ENCODE measurements around the gene IL19. TPM values are rescaled to one million over a fixed set of nuclear protein-coding genes. Genes with fewer than 3 reads are reported as not detected.

IL19 gene
- total RNA-seq, 2 experiments from 2014 or later, result not detected

DNA sequence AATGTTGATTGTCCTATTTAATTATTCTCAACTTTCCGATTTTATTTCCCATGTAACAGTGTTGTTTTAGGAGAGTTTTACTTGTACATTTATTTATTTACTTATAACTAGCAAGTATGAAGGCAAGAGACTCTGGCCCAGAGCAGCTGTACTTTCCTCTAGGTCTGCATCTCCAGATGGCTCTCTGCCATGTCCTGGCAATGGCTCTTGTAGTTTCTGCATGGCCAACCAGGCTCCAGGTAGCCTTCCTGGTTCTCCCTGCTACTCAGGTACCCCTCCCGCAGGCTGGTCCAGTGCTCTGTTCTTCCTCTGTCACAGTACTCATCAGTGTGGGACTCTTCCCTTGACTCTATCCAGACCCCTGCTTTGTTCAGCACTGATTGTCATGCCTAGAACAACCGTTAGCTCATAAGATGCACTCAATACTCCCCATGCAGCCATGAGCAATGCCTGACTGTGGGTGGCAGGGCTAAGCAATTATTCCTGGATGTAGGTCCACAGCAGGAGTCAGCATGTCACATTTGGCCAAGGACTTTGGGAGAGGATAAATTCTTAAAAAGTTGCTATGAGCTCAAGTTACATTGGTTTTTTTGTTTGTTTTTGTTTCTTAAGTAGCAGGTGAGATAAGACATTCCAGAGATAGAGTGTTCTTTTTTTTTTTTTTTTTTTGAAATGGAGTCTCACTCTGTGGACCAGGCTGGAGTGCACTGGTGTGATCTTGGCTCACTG lies 84.0 kb downstream of the IL19 start:
- intact Hi-C loops (cut with micrococcal nuclease), result no loop called here
- H3K27me3 Mint-ChIP-seq (ENCODE audit: low read depth), result no peaks in the 10 kb centered on the region
- H3K27ac Mint-ChIP-seq, result no peak overlapping the region
- H3K9me3 Mint-ChIP-seq, result no peaks in the 10 kb centered on the region
- CTCF ChIA-PET, result interaction anchor here (0.5 to 6.8 kb wide), 8 partner anchors 29 to 214 kb away, joined by 3 to 45 read pairs (median 6); no protein-coding TSS in a partner anchor
- no peak overlapping the region for H3K4me3 Mint-ChIP-seq
- no peak for DNase-seq
- H3K36me3 Mint-ChIP-seq (ENCODE audit: low read depth), result no peaks in the 10 kb centered on the region
- peaks cover 17% of the 10 kb centered on the region for H3K4me1 Mint-ChIP-seq (ENCODE audit: low read depth)

DNA sequence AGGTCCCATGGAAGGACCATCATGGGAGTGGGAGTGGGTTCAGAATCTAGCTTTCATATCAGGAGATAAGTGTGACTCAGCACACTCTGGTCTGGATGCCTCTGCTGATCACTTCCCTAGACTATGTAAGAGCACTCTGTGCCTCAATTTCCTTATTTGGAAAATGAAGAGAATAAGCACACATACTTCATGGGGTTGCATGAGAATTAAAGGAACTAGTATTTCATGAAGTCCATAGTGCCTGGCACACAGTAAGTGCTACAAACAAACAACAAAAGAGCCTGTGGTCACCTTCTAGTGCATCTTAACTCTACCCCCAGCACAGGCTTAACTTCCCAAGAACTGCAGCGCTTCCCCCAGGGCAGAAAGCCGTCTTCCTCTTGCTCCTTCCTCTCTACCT lies 85.3 kb downstream of the IL19 start:
- Mint-ChIP-seq H3K4me3 (no peak overlapping the region), H3K36me3 (ENCODE audit: low read depth) (no peaks in the 10 kb centered on the region), H3K27ac (no peak overlapping the region), H3K27me3 (ENCODE audit: low read depth) (no peaks in the 10 kb centered on the region), H3K9me3 (no peaks in the 10 kb centered on the region), H3K4me1 (ENCODE audit: low read depth) (peaks cover 19% of the 10 kb centered on the region)
- DNase-seq, result no peak
- intact Hi-C loops (cut with micrococcal nuclease), result loop anchor here (2.0 kb wide), 1 partner anchor 23 kb away; no protein-coding TSS in a partner anchor
- CTCF ChIA-PET, result interaction anchor here (0.7 to 6.8 kb wide), 10 partner anchors 8 to 129 kb away, joined by 3 to 45 read pairs (median 6); partner anchors contain the start of gene IL20

DNA sequence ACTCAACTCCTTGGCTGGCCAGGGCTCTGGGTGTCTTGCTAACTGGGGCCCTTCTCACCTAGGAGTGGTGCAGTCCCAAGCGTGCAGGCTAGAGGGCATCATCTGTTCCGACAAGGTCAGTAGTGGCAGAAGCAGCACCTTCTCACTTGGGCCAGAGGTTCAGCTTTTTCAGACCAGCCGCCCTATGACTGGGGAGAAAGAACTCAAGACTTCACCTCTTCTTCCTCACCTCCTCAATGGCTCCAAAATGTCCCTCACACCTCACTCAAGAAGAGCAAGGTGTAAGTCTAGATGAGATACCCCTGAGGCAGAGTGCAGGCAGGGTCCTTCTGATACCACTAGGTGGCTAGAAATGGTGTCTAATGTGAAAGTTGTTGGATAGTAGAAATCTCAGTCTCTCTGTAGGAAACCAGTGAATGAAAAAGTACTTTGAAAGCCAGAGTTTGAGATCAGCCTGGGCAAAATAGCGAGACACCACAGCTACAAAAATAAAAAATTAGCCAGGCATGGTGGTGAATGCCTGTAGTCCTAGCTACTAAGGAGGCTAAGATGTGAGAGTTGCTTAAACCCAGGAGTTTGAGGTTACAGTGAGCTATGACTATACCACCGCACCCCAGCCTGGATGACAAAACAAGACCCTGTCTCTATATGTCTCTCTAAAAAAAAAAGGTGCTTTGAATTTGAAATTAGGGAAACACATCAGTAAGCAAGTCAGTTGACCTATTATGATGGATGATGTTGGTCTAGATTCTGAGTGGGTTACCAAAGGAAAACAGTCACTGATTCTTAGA lies 86.3 kb downstream of the IL19 start:
- H3K27ac Mint-ChIP-seq, result no peak overlapping the region
- CTCF ChIA-PET, result interaction anchor here (0.7 to 6.8 kb wide), 11 partner anchors 8 to 130 kb away, joined by 3 to 45 read pairs (median 5); partner anchors contain the start of gene IL20

DNA sequence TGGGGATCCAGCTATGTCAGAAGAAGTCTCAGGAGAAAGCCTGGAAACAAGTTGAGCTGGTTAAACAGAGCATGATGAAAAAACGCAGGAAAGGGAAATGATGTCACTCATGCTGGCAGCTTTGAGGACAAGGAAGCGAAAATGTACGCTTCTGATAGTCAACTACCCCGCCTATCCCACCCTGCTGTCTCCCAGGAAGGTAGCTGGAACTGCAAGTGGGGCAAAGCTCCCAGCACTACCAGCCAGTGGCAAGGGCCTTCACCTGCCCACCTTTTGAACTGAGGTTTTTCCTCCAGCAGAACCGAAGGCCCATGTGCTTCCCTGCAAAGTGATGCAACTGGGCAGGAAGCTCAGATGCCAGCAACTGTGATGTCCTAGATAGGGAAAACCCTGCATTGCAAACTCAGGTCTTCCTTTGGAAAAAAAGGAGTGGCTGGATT lies 88.5 kb downstream of the IL19 start:
- H3K27me3 Mint-ChIP-seq (ENCODE audit: low read depth), result no peaks in the 10 kb centered on the region
- CTCF ChIA-PET, result interaction anchor here (0.6 to 6.8 kb wide), 18 partner anchors 22 to 132 kb away, joined by 3 to 45 read pairs (median 4); no protein-coding TSS in a partner anchor
- H3K4me1 Mint-ChIP-seq (ENCODE audit: low read depth), result peaks cover 19% of the 10 kb centered on the region
- peak; percentile 33 for DNase-seq
- no peaks in the 10 kb centered on the region for H3K36me3 Mint-ChIP-seq (ENCODE audit: low read depth)
- H3K9me3 Mint-ChIP-seq, result no peaks in the 10 kb centered on the region
- intact Hi-C loops (cut with micrococcal nuclease), result no loop called here
- peak overlapping the region; percentile 73 for H3K27ac Mint-ChIP-seq
- H3K4me3 Mint-ChIP-seq, result no peak overlapping the region

More for the DNA sequence above, 86.3 kb downstream of the IL19 start:
- no peaks in the 10 kb centered on the region for H3K27me3 Mint-ChIP-seq (ENCODE audit: low read depth)
- intact Hi-C loops (cut with micrococcal nuclease), result loop anchor here (2.0 kb wide), 1 partner anchor 22 kb away; no protein-coding TSS in a partner anchor
- no peaks in the 10 kb centered on the region for H3K36me3 Mint-ChIP-seq (ENCODE audit: low read depth)
- peaks cover 19% of the 10 kb centered on the region for H3K4me1 Mint-ChIP-seq (ENCODE audit: low read depth)
- H3K4me3 Mint-ChIP-seq, result no peak overlapping the region
- H3K9me3 Mint-ChIP-seq, result no peaks in the 10 kb centered on the region
- DNase-seq, result no peak

DNA sequence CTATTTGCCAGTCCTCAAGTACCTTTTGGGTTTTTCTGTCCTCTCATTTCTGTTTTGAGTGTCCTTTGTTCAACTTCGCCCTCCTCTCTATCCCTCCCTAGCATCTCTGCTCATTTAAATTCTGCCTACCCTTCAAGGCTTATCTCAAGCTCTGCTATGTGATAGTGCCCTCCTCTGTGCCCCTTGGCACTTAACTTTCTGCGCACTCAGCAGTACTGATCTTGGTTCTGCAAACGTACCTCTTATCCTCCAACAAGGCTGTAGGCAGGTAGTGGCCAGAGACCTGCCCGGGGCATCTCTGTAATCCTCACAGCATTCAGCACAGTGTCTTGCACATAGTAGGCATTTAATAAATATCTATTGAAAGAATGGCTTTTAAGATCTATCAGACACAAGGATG lies 89.6 kb downstream of the IL19 start:
- CTCF ChIA-PET, result interaction anchor here (0.7 to 6.8 kb wide), 14 partner anchors 11 to 227 kb away, joined by 3 to 45 read pairs (median 6); no protein-coding TSS in a partner anchor
- Mint-ChIP-seq H3K27me3 (ENCODE audit: low read depth) (no peaks in the 10 kb centered on the region), H3K4me1 (ENCODE audit: low read depth) (peaks cover 24% of the 10 kb centered on the region), H3K36me3 (ENCODE audit: low read depth) (no peaks in the 10 kb centered on the region), H3K27ac (no peak overlapping the region), H3K4me3 (no peak overlapping the region), H3K9me3 (no peaks in the 10 kb centered on the region)
- intact Hi-C loops (cut with micrococcal nuclease), result no loop called here
- DNase-seq, result no peak

DNA sequence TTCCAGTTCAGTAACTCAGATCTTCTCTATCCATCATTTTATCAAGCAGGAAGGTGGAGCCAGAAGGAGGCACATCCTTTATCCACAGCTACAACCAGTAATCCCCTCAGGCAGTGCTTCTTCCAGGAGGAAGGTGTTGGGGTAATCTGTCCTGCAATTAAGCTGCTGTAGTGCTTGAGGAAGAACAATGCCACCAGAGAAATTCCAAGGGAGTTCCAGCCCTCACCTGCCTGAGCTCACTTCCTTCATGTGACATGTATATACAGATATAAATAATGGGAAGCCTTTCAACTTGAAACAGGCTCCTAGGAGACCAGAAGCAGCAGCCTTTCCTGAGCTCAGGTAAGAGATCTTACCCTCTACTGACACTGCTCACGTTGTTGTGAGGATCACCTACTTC lies 92.7 kb downstream of the IL19 start:
- CTCF ChIA-PET, result interaction anchor here (0.8 to 5.2 kb wide), 6 partner anchors 10 to 136 kb away, joined by 3 to 66 read pairs (median 4); no protein-coding TSS in a partner anchor
- no peak for DNase-seq
- H3K4me1 Mint-ChIP-seq (ENCODE audit: low read depth), result peaks cover 38% of the 10 kb centered on the region
- H3K27me3 Mint-ChIP-seq (ENCODE audit: low read depth), result no peaks in the 10 kb centered on the region
- intact Hi-C loops (cut with micrococcal nuclease), result no loop called here
- H3K4me3 Mint-ChIP-seq, result no peak overlapping the region
- no peaks in the 10 kb centered on the region for H3K9me3 Mint-ChIP-seq
- no peak overlapping the region for H3K27ac Mint-ChIP-seq
- H3K36me3 Mint-ChIP-seq (ENCODE audit: low read depth), result no peaks in the 10 kb centered on the region

DNA sequence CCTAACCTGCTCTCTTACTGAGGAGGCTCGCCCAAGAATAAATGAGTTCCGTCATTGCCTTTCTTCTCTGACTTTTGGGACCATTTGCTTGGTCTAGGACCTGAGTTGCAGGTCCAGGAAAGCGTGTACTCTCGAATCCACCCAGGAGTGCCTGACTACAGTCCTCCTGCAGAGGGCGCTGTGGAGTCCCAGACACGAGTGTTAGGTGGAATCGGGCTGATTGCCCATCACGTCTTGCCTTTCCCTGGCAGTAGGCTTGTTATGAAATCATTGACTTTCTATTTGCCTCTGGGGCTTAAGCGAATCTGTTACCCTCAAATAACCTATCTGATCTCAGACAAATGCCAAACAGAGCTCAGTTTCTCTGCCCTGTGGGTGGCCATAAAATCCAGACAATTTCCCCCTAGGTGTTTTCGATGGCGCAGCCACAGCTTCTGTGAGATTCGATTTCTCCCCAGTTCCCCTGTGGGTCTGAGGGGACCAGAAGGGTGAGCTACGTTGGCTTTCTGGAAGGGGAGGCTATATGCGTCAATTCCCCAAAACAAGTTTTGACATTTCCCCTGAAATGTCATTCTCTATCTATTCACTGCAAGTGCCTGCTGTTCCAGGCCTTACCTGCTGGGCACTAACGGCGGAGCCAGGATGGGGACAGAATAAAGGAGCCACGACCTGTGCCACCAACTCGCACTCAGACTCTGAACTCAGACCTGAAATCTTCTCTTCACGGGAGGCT lies 94.5 kb downstream of the IL19 start, which contains the start of gene IL20:
Gene IL20, plus strand, starts transcription at position 685 of the 733 bp plus-strand sequence. CDS start 230 bp downstream, outside the sequence.
- Mint-ChIP-seq H3K27ac (no peak within 1 kb of the TSS), H3K9me3 (no peaks in the 10 kb centered on the region), H3K36me3 (ENCODE audit: low read depth) (no peaks in the 10 kb centered on the region), H3K4me3 (no peak within 1 kb of the TSS), H3K27me3 (ENCODE audit: low read depth) (no peaks in the 10 kb centered on the region), H3K4me1 (ENCODE audit: low read depth) (peaks cover 30% of the 10 kb centered on the region)
- CTCF ChIA-PET, result interaction anchor here (0.6 to 5.2 kb wide), 34 partner anchors 9 to 188 kb away, joined by 3 to 66 read pairs (median 4); partner anchors contain the start of genes FCMR and PFKFB2
- intact Hi-C loops (cut with micrococcal nuclease), result loop anchor here (1.0 to 2.0 kb wide), 8 partner anchors 26 to 130 kb away; partner anchors contain the start of gene IL24
- peak; percentile 98 for DNase-seq

DNA sequence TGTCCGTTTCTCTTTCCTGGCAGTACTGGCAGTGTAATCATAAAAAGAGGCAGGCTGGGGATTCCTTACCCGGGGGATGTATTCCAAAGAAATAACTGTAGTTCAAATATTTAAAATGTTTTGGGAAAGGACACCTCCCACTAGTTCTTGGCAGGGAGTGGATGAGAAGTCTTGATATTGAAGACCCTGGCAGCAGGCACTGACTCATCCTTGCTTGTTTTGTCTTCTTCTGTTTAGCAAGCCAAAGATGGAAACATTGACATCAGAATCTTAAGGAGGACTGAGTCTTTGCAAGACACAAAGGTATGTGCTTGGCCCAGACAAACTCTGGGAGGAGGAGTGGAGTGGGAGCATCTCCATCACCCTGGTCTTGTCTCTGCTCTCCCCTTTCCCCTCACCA lies 95.5 kb downstream of the IL19 start:
- H3K36me3 Mint-ChIP-seq (ENCODE audit: low read depth), result no peaks in the 10 kb centered on the region
- H3K27me3 Mint-ChIP-seq (ENCODE audit: low read depth), result no peaks in the 10 kb centered on the region
- no peak overlapping the region for H3K4me3 Mint-ChIP-seq
- no peak overlapping the region for H3K27ac Mint-ChIP-seq
- H3K4me1 Mint-ChIP-seq (ENCODE audit: low read depth), result peaks cover 30% of the 10 kb centered on the region
- CTCF ChIA-PET, result interaction anchor here (1.0 to 5.2 kb wide), 8 partner anchors 12 to 187 kb away, joined by 3 to 66 read pairs (median 4); partner anchors contain the start of gene PFKFB2
- H3K9me3 Mint-ChIP-seq, result no peaks in the 10 kb centered on the region
- DNase-seq, result no peak
- intact Hi-C loops (cut with micrococcal nuclease), result no loop called here

DNA sequence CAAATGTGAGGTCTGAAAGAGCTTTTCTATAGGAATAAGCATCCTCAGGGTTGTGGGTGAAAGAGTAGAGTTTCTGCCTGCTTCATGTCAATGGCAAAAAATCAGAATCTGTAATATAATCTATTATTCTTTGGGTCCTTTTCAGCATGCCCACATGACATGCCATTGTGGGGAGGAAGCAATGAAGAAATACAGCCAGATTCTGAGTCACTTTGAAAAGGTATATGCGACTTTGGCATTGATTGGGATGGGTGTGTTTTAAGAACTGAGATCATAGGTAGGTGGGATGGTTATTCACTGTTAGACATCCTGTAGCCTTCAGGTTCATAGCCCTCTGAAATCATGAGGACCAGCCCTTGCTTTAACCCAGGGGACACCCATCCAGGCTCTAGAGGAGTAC lies 96.7 kb downstream of the IL19 start:
- peaks cover 3% of the 10 kb centered on the region for H3K9me3 Mint-ChIP-seq
- H3K27me3 Mint-ChIP-seq (ENCODE audit: low read depth), result no peaks in the 10 kb centered on the region
- no peak overlapping the region for H3K27ac Mint-ChIP-seq
- no peaks in the 10 kb centered on the region for H3K36me3 Mint-ChIP-seq (ENCODE audit: low read depth)
- peaks cover 30% of the 10 kb centered on the region for H3K4me1 Mint-ChIP-seq (ENCODE audit: low read depth)
- no peak overlapping the region for H3K4me3 Mint-ChIP-seq
- CTCF ChIA-PET, result interaction anchor here (0.8 to 2.8 kb wide), 5 partner anchors 21 to 55 kb away, joined by 3 to 15 read pairs (median 4); no protein-coding TSS in a partner anchor
- DNase-seq, result no peak
- intact Hi-C loops (cut with micrococcal nuclease), result no loop called here

DNA sequence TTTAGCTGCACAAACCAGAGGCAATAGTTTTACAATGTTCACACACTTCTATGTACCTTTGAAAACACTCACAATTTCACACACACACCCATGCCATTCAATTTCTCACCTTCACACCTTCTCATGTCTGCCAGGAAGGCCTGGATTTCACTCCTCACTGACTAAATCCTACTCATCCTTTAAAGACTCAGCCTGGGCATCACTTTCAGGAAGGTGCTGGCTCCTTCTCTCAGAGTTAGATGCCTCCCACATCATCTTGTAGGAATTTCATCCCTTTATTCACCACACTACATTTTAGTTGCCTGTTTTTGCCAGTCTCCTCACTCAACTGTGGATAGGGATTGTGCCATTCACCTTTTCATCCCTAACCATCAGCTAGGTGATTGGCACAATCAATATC lies 97.1 kb downstream of the IL19 start:
- CTCF ChIA-PET, result interaction anchor here (1.1 to 2.8 kb wide), 4 partner anchors 21 to 55 kb away, joined by 3 to 15 read pairs (median 4); no protein-coding TSS in a partner anchor
- intact Hi-C loops (cut with micrococcal nuclease), result no loop called here
- DNase-seq, result no peak

DNA sequence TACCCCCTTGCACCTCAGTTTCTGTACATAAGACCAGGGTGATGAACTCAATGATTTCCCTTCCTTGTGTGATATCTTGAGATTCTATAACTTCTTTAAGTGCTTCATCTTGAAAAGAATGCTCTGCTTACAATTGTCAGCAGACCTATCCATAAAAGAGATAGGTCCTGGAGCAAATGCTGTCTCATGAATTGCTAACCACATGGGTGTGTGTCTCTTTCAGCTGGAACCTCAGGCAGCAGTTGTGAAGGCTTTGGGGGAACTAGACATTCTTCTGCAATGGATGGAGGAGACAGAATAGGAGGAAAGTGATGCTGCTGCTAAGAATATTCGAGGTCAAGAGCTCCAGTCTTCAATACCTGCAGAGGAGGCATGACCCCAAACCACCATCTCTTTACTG lies 97.7 kb downstream of the IL19 start:
- intact Hi-C loops (cut with micrococcal nuclease), result no loop called here
- no peak for DNase-seq
- no peak overlapping the region for H3K27ac Mint-ChIP-seq
- H3K4me1 Mint-ChIP-seq (ENCODE audit: low read depth), result peaks cover 30% of the 10 kb centered on the region
- peaks cover 4% of the 10 kb centered on the region for H3K9me3 Mint-ChIP-seq
- H3K4me3 Mint-ChIP-seq, result no peak overlapping the region
- H3K36me3 Mint-ChIP-seq (ENCODE audit: low read depth), result no peaks in the 10 kb centered on the region
- CTCF ChIA-PET, result interaction anchor here (1.1 to 2.8 kb wide), 2 partner anchors 44 to 54 kb away, joined by 3 to 15 read pairs; no protein-coding TSS in a partner anchor
- no peaks in the 10 kb centered on the region for H3K27me3 Mint-ChIP-seq (ENCODE audit: low read depth)

More for the DNA sequence above, 97.1 kb downstream of the IL19 start:
- Mint-ChIP-seq H3K27me3 (ENCODE audit: low read depth) (no peaks in the 10 kb centered on the region), H3K27ac (no peak overlapping the region), H3K9me3 (peaks cover 4% of the 10 kb centered on the region), H3K36me3 (ENCODE audit: low read depth) (no peaks in the 10 kb centered on the region), H3K4me3 (no peak overlapping the region), H3K4me1 (ENCODE audit: low read depth) (peaks cover 30% of the 10 kb centered on the region)
